ENCODE results near the gene GOLGA8S.
"Not testable (repeated sequence)": the region's sequence is repeated elsewhere in the genome, so short reads cannot be mapped to it uniquely, and the experiment has no call there.

GOLGA8S gene, protein sequence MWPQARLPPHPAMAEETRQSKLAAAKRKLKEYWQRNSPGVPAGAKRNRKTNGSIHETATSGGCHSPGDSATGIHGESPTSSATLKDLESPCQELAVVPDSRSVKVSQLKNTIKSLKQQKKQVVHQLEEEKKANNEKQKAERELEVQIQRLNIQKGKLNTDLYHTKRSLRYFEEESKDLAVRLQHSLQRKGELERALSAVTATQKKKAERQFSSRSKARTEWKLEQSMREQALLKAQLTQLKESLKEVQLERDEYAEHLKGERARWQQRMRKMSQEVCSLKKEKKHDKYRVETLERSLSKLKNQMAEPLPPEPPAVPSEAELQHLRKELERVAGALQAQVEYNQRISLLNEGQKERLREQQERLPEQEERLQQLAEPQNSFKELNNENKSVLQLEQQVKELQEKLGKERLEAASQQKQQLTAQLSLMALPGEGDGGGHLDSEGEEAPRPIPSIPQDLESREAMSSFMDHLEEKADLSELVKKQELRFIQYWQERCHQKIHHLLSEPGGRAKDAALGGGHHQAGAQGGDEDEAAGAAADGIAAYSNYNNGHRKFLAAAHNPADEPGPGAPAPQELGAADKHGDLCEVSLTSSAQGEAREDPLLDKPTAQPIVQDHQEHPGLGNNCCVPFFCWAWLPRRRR

DNA sequence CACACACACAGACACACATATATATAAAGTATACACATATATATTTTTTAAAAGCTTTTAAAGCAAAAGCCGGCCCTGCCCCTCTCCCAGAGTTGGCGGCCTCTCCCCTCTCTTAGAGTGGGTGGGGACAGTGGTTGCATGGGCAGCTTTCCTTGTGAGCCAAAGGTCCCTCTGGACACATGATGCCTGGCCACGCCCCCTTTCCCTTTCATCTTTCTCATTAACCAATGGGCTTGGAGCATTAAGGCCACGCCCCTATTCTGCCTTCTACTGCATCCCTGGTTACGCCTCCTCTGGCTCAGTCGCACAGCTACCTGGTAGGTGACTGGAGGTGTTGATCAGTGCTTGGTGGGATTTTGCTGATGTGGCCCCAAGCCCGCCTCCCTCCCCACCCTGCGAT is at the start of gene GOLGA8S:
Gene GOLGA8S (plus strand): TSS at position 301 of the 400 bp plus-strand sequence. CDS start 62 bp downstream, at position 363.
- DNase-seq (ENCODE audit: low read depth in 2 of 2), result not testable (repeated sequence)

DNA sequence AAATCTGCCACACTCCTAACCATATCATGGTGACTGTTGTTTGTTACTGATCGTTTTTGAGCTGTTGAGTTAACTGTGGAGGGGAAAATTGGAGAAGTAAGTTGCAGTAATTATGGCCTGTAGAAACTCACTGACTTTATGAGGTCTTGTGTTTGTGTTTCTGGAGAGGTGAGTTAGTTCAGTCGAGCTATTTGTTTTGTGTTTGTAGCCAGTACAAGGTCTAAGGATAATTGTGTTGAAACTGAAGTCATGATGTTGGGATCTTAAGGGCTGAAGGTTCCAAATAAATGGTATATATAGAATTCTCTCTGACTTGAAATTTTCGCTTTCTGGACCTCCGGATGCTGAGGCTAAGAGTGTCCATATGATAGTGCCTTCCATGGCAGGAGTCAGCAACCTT is 49.7 kb upstream of the GOLGA8S start:
- DNase-seq (ENCODE audit: low read depth in 2 of 2), result not testable (repeated sequence)

DNA sequence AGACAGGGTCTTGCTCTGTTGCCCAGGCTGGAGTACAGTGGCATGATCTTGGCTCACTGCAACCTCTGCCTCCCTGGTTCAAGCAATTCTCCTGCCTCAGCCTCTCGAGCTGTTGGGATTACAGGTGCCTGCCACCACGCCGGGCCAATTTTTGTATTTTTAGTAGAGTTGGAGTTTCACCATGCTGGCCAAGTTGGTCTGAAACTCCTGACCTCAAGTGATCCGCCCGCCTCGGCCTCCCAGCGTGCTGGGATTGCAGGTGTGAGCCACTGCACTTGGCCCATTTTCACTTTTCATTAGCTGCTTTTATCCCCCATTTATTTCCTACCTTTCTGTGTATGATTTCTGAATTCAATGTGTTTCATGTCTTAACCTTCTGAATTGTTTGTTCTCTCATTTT is 48.6 kb upstream of the GOLGA8S start:
- not testable (repeated sequence) for DNase-seq (ENCODE audit: low read depth in 2 of 2)

DNA sequence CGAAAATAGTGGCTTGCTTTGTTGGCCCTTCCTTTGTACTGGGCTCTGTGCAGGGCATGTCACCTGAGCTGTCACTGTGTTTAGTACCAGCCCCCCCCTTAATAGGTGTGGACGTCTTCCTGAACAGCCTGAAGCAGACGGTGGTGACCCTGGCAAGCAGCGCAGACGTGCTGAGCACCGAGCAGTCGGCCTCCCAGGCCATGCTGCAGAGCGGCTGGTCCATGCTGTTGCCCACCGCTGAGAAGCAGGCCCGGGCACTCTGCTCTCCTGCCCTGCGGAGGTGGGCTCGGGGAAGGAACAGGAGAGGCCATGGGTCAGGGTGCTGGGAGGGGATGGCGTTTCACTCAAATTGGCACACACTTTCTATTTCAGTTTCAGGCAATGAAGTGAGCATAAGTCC is 43.3 kb upstream of the GOLGA8S start:
- not testable (repeated sequence) for DNase-seq (ENCODE audit: low read depth in 2 of 2)

DNA sequence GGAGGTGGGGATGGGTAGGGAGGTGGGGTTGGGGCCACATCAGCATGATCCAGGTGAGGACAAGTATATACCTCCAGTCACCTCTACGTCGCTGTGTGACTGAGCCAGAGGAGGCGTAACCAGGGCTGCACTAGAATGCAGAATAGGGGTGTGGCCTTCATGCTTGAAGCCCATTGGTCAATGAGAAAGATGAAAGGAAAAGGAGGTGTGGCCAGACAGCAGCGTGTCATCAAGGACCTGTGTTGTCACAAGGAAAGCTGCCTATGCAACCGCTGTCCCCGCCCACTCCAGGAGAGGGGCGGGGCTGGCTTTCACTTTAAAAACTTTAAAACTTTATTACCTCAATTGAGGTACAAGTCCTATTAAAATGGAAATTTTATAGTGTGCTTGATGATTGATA is 20.5 kb upstream of the GOLGA8S start, which contains the start of gene GOLGA6L26:
Gene GOLGA6L26 (minus strand): TSS at position 101 of the 400 bp plus-strand sequence. CDS start 61 bp downstream, at position 40.
- DNase-seq (ENCODE audit: low read depth in 2 of 2), result not testable (repeated sequence)

DNA sequence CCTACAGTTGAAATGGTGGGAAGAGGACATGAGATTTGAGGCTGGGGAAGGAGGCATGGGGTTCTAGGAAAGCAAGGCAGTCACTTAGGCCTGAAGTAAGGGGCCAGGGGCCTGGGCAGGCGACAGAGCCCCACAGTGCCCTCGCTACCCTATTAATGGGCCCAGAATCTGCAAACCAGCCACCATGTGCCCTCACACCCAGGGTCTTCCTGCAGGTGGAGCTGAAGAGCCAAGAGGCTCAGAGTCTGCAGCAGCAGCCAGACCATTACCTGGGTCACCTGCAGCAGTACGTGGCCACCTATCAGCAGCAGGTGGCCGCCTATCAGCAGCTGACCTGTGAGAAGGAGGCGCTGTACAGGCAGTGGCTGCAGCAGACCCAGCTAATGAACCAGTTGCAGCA is 8.1 kb downstream of the GOLGA8S start:
- DNase-seq (ENCODE audit: low read depth in 2 of 2), result not testable (repeated sequence)

DNA sequence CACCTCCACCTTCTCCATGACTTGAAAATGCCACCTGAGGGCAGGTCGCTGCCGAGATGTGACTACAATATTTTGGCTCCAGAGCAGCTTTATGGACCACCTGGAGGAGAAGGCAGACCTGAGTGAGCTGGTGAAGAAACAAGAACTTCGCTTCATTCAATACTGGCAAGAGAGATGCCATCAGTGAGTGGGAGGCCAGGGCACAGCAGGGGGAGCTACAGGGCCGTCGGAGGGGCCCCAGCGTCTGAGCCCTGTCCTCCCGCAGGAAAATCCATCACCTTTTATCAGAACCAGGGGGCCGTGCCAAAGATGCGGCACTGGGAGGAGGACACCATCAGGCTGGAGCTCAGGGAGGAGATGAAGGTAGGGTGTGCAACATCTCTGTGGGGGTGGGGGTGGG is 9.7 kb downstream of the GOLGA8S start:
- not testable (repeated sequence) for DNase-seq (ENCODE audit: low read depth in 2 of 2)

DNA sequence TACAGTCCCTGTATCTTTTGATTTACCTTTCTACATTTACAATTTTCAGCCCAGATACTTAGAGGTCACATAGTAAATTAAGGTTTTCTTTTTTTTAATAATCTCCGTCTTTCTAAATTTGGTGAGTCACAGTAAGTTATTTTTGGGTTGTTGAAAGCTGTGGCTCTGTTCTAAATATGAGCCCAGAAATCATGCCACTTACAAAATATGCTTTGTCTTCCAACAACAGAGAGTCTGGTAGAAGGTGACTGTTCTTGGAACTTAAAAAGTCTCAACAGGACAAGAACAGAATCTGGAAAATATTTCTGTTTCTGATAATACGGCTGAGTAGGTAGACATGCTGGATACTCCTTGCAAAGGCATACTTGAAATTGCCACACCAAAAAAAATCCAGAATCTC is 16.0 kb downstream of the GOLGA8S start:
- no peak for DNase-seq (ENCODE audit: low read depth in 2 of 2)

DNA sequence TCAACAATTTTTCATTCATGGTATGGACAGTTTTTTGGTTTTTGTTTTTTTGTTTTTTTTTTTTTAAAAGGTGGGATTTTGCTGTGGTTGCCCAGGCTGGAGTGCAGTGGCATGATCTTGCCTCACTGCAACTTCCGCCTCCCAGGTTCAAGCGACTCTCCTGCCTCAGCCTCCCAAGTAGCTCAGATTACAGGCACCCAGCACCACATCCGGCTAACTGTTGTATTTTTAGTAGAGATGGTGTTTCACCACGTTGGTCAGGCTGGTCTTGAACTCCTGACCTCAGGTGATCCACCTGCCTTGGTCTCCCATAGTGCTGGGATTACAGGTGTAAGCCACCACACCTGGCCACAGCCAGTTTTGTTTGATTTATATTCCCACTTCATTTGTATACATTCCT is 16.6 kb downstream of the GOLGA8S start:
- DNase-seq (ENCODE audit: low read depth in 2 of 2), result not testable (repeated sequence)

DNA sequence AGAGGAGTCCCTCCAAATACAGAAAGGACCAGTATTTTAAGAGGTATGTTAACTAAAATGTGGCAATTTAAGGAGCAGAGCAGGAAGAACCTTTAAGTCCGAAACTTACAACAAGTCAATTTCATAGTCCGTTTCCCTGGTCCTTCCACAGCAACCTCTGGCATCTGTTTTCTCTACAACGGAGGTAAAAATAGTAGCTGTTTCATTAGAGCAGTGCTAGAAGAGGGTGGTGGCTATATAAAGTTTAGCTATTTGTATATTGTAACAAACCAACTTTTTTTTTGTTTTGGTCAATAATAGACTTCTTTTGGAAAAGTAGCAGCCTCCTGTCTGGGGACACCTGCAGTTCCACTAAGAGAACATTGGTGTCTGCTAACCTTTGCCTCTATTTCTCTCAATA is 17.3 kb downstream of the GOLGA8S start:
- DNase-seq (ENCODE audit: low read depth in 2 of 2), result not testable (repeated sequence)

DNA sequence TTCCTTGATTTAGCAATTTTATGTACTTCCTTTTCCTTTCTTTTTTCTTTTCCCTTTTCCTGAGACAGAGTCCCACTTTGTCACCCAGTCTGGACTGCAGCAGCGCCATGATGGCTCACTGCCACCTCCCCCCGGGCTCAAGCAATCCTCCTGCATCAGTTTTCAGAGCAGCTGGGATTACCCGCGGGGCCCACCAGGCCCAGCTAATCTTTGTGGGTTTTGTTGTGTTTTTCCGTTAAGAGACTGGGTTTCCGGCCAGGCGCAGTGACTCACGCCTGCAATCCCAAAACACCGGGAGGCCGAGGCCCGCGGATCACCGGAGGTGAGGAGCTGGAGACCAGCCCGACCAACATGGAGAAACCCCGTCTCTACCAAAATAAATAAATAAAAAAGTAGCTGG is 17.7 kb downstream of the GOLGA8S start:
- DNase-seq (ENCODE audit: low read depth in 2 of 2), result no peak

DNA sequence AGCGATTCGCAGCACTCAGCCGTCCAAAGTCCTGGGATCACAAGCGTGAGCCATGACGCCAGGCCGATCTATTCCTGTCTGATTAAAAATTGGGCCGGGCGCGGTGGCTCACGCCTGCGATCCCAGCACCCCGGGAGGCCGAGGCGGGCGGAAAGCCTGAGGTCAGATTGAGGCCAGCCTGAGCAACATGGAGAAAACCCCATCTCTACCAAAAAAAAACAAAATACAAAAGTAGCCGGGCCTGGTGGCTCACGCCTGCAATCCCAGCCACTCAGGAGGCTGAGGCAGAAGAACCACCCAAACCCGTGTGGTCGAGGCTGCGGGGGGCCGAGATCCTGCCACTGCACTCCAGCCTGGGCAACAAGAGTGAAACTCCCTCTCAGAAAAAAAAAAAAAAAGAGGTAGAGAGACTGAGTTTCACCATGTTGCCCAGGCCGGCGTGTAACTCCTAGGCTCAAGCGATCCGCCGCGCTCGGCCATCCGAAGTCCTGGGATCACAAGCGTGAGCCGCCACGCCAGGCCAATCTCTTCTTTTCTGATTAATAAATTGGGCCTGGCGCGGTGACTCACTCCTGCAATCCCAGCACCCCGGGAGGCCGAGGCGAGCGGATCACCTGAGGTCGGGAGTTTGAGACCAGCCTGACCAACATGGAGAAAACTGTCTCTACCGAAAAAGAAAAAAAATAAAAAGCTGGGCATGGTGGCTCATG is 18.5 kb downstream of the GOLGA8S start:
- not testable (repeated sequence) for DNase-seq (ENCODE audit: low read depth in 2 of 2)

DNA sequence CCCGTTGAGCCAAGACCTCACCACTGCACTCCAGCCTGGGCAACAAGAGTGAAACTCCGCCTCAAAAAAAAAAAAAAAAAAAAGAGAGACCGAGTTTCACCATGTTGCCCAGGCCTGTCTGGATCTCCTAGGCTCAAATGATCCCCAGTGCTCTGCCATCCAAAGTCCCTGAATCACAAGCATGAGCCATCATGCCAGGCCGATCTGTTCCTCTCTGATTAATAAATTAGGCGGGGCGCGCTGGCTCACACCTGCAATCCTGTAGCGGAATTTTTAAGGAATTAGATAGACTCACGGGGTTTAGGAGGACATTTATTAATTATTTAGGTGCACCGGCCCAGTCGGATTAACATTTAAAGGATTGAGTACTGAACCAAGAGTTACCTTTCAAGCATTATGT is 19.7 kb downstream of the GOLGA8S start:
- DNase-seq (ENCODE audit: low read depth in 2 of 2), result not testable (repeated sequence)

DNA sequence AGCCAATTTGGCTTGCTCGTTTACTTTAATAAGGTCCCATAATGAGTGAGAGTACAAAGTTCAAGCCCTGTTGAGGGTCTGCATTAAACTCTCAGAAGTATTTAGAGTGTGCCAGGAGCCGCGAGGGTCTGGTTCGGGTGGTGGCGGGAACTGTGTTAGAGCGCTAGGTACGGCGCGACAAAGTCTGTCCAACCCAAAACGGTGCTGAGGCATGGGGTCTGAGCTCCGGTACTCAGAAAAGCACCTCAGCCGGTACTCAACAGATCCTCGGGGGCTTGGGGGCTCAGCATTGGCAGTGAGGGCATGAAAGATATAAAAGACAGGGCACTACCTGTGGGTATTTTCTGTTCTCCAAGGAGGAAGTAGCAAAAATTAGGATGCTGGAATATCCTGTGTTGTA is 24.4 kb downstream of the GOLGA8S start:
- not testable (repeated sequence) for DNase-seq (ENCODE audit: low read depth in 2 of 2)

DNA sequence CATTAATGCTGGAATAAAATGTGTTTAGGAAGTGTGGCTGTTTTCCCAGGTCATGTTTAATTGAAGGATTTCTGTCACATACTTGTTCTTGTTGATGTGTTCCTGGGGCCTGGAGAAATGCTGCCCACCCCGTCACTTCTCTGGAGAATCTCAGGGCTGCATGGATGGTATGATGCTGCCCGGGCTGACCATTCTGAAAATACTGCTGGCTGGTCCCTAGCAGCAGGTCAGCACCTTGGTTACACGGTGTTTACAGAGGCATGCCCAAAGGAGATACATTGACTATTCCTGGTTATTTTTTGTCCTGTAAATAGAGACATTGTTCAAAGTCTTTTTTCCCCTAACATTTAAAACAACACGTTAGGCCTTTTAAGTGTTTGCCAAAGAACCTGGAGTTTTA is 26.2 kb downstream of the GOLGA8S start:
- not testable (repeated sequence) for DNase-seq (ENCODE audit: low read depth in 2 of 2)

DNA sequence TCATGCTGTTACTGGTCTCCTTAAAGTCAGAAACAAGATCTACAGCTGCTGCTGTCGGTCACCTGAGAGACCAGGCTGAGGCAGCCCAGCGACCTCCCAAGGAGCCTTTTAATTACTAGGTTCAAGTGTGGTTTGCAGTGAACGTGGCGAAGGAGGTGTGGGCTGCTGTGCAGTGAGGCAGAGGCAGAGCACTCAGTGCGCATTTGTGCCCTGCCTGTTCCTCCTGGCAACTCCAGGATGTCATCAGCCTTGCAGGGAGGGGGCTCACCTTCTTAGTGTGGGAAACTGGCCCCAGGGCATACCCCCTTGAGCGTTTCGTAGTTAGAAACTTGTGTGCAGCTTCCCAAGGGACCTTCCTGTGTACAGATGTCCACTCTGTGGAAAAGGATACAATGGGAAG is 26.6 kb downstream of the GOLGA8S start:
- not testable (repeated sequence) for DNase-seq (ENCODE audit: low read depth in 2 of 2)

DNA sequence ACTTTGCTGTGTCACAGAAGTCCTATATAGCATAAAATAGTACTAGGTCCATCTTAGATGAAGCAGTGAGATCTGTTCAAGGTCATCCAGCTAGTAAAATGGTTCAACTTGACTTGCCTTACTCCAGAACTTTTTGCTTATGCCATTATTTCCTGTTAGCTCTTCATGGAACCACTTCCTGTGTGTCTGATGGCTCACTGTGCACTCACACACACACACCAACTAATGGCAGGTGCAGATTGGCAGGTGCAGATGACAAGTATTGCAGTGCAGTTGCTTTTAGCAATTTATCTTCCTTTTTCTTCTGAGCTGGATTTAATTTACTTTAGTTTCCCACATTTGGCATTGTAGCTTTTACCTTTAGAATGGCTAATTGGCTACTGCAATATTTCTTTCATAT is 29.8 kb downstream of the GOLGA8S start:
- DNase-seq (ENCODE audit: low read depth in 2 of 2), result no peak

DNA sequence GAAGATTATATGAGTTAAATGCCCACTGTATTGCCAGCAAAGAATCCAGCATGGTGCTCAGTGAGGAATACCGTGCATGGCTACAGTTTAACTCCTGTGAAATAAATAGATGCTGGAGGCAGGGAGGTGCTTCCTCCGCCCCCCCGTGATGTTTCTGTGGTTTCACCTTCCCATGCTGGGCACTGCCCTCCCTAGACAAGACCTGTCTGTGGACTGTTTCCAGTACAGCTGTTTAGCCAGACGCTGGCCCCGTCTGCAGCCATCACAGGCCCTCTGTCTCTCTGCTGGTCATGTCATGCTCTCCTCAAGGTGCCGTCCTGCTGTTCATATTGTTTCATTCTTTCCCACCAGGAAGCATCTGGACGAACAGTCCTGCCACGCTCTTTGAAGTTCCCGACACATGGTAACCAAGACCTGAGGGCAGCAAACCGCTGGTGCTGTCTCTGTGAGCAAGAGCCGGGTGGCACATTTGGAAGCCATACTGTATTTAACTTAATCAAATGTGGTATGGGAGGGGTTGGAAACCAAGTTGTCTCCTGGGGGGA is 31.4 kb downstream of the GOLGA8S start:
- DNase-seq (ENCODE audit: low read depth in 2 of 2), result no peak

DNA sequence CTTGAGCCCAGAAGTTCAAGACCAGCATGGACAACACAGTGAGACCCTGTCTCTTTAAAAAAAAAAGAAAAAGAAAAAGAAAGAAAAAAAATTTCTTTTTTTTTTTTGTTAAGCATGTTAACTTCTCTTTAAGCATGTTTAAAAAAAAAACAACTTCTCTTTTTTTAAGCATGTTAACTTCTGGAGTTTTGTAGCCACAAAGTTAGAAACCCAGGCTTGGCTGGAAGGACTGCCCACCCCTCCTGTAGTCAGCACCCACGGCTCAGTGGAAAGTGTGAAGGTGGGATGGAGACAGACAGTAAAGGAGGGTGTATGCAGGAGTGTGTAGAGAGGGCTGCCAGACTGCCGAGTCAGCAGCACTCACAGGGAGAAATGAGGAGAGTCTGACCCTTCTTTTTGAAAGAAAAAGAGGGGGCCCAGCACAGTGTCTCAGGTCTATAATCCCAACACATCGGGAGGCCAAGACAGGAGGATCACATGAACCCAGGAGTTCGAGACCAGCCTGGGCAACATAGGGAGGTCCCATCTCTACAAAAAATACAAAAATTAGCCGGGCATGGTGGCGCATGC is 33.2 kb downstream of the GOLGA8S start:
- DNase-seq (ENCODE audit: low read depth in 2 of 2), result no peak

DNA sequence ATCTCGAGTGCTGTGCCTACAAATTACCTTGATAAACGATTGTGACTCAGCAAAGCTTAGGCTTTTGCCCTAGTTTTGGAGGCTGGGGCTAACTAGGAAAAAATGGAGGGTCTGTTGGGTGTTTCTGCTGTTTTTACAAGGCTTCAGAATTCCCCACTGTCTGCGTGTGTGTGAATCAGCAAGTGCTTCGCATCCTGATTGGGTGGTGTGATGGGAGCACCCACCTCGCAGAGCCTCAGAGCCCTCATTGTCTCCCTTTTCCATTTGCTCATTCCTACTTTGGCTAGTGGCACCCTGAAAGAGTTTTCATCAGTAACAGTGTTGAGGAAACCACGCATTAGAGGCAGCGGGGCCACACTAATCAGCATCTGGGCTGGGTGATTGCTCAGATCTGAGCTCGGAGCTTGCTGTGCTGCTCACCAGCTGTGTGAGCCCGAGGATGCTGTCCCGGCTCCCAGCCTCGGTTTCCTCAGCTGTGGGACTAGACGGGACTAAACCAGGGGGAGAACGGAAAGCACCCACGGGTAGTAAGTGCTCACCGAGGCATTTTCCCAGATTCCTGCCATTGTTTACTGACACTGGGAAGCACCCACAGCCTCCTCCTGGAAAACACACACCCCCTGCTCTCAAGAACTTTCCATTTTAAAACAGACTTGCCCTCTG is 40.6 kb downstream of the GOLGA8S start:
- DNase-seq (ENCODE audit: low read depth in 2 of 2), result no peak

DNA sequence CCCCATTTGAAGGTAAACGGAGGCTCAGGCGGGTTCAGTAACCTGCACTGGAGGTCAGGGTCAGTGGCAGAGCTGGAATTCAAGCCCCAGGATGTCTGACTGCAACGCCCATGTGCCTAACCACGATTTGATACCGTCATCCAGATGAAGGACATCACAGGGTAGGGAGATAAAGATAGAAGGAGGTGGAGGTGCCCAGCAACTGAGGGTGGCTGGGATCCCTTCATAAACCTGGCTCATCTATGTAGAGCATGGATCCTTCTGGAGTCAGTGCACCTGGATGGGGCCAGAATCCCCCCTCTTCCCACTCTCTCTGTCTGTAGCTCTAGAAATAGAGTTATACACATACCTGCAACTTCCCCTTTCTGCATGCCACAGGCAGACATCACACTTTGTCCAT is 41.3 kb downstream of the GOLGA8S start:
- DNase-seq (ENCODE audit: low read depth in 2 of 2), result no peak

Measured in stimulated activated CD8-positive, alpha-beta memory T cell treated with anti-CD3 and anti-CD28 coated beads, Interleukin-2, amount 100 ng/mL, for 1 hour (primary cell).